Vagina (tissue), 2 donors: ENCODE measurements around the gene LIPH. TPM values are rescaled to one million over a fixed set of nuclear protein-coding genes. Genes with fewer than 3 reads are reported as not detected.

Experiments
- DNase-seq, 2 donors: peaks; one replicate each; pipeline ENCODE4 v3.0.0-alpha.2; 2017; ENCODE audit errors: extremely low spot score in 2 of 2
- H3K27ac ChIP-seq: fragments of 200-600 bp; sonication (generic); one replicate; pipeline ENCODE4 v1.5.1; 2019
- H3K27me3 ChIP-seq: fragments of 200-600 bp; sonication (generic); one replicate; pipeline ENCODE4 v1.5.1; 2019
- H3K36me3 ChIP-seq, 2 donors: fragments of 200-600 bp; sonication (generic); one replicate each; pipeline ENCODE4 v1.5.1; 2017 to 2019
- H3K4me1 ChIP-seq: fragments of 200-600 bp; sonication (generic); one replicate; pipeline ENCODE4 v1.5.1; 2019
- H3K4me3 ChIP-seq, 2 donors: fragments of 200-600 bp; sonication (generic); 1 replicate in 1 of 2; 2 replicates in 1 of 2; pipeline ENCODE4 v1.5.1; 2016 to 2019
- H3K9me3 ChIP-seq: fragments of 200-600 bp; sonication (generic); one replicate; pipeline ENCODE4 v1.5.1; 2019
- CTCF ChIP-seq, 3 experiments: fragments of 450-650 bp in 2 of 3; fragments of 200-600 bp in 1 of 3; sonication (generic) in 1 of 3; IDR thresholded peaks; one replicate each; pipeline ENCODE4 v1.5.1; 2017 to 2019; ENCODE audit warnings: antibody characterized with exemption in 3 of 3, mild to moderate bottlenecking in 2 of 3, moderate library complexity in 2 of 3
- POLR2A ChIP-seq, 2 donors: fragments of 450-650 bp; IDR thresholded peaks; one replicate each; pipeline ENCODE4 v1.6.1; 2017; ENCODE audit warnings: antibody characterized with exemption in 2 of 2, mild to moderate bottlenecking in 2 of 2, moderate library complexity in 2 of 2
- POLR2AphosphoS5 ChIP-seq, 2 donors: sonication (generic); formaldehyde crosslinking; IDR thresholded peaks; one replicate each; pipeline ENCODE4 v1.9.0; 2017; ENCODE audit warnings: antibody characterized with exemption in 2 of 2, mild to moderate bottlenecking in 2 of 2, low read depth in 1 of 2; ENCODE audit not compliant: insufficient read depth in 1 of 2
- intact Hi-C: fragments of 100-400 bp; cut with DNase I; formaldehyde crosslinking; loops from one replicate; pipeline ENCODE4 v1.15.1; 2023
- total RNA-seq: library from RNA; depleted of rRNA; stranded (reverse); fragments of >200 nt; gene quantifications from one replicate; pipeline ENCODE4 v1.2.3, GENCODE V29; 2016

The LIPH gene
- total RNA-seq, 1 donor from 2014 or later = 2.7 TPM

GRCh38 chr3:185526349-185526951, 25.9 kb downstream of the LIPH start:
- H3K27ac ChIP-seq = no peak overlapping the region
- no peaks in the 10 kb centered on the region for H3K4me1 ChIP-seq
- no peaks in the 10 kb centered on the region for H3K27me3 ChIP-seq
- no peaks in the 10 kb centered on the region for H3K9me3 ChIP-seq
- intact Hi-C loops = no loop called here
- no peak for DNase-seq
- no peak overlapping the region for H3K4me3 ChIP-seq
- no peaks in the 10 kb centered on the region for H3K36me3 ChIP-seq
- TF ChIP-seq CTCF (IDR thresholded peaks at IDR 0.05) (no peak), POLR2AphosphoS5 (IDR thresholded peaks at IDR 0.05; ENCODE audit: insufficient read depth in 1 of 2, low read depth in 1 of 2) (no peak), POLR2A (IDR thresholded peaks at IDR 0.05) (no peak)

GRCh38 chr3:185521349-185522138, 30.8 kb downstream of the LIPH start:
- DNase-seq = no peak
- Histone ChIP-seq H3K9me3 (no peaks in the 10 kb centered on the region), H3K27me3 (no peaks in the 10 kb centered on the region), H3K27ac (no peak overlapping the region), H3K4me3 (no peak overlapping the region), H3K4me1 (no peaks in the 10 kb centered on the region), H3K36me3 (no peaks in the 10 kb centered on the region)
- no peak for TF ChIP-seq CTCF (IDR thresholded peaks at IDR 0.05)
- no peak for TF ChIP-seq POLR2A (IDR thresholded peaks at IDR 0.05)
- TF ChIP-seq POLR2AphosphoS5 (IDR thresholded peaks at IDR 0.05; ENCODE audit: insufficient read depth in 1 of 2, low read depth in 1 of 2) = no peak
- intact Hi-C loops = no loop called here

- no peaks in the 10 kb centered on the region for H3K4me1 ChIP-seq
- intact Hi-C loops = no loop called here
- no peak for DNase-seq
- no peak overlapping the region for H3K27ac ChIP-seq
- no peak overlapping the region for H3K4me3 ChIP-seq
- H3K27me3 ChIP-seq = no peaks in the 10 kb centered on the region
- no peak for TF ChIP-seq CTCF (IDR thresholded peaks at IDR 0.05)
- H3K36me3 ChIP-seq = no peaks in the 10 kb centered on the region
- no peaks in the 10 kb centered on the region for H3K9me3 ChIP-seq
Measured at GRCh38 chr3:185519021-185519420, 33.4 kb downstream of the LIPH start.

GRCh38 chr3:185517387-185518130, 34.8 kb downstream of the LIPH start:
- no peak for DNase-seq
- Histone ChIP-seq H3K9me3 (no peaks in the 10 kb centered on the region), H3K27ac (no peak overlapping the region), H3K4me3 (no peak overlapping the region), H3K36me3 (no peaks in the 10 kb centered on the region), H3K4me1 (no peaks in the 10 kb centered on the region), H3K27me3 (no peaks in the 10 kb centered on the region)
- intact Hi-C loops = no loop called here
- TF ChIP-seq CTCF (IDR thresholded peaks at IDR 0.05) (no peak), POLR2AphosphoS5 (IDR thresholded peaks at IDR 0.05; ENCODE audit: insufficient read depth in 1 of 2, low read depth in 1 of 2) (no peak), POLR2A (IDR thresholded peaks at IDR 0.05) (no peak)
